Panc1 (cell line): ENCODE data around the gene LSM6.

Experiments used
- SIN3A ChIP-seq: IDR thresholded peaks from 2 replicates; pipeline ENCODE4 v1.6.1; 2012; ENCODE audit warnings: low read depth, mild to moderate bottlenecking, low read length, moderate library complexity, borderline replicate concordance; ENCODE audit not compliant: insufficient read depth
- TF ChIP-seq, protein P1 (sequence below): fragments of 450-650 bp; IDR thresholded peaks from 2 replicates; pipeline ENCODE4 v1.5.1; 2017; ENCODE audit warnings: mild to moderate bottlenecking

GRCh38 chr4:146186596-146186995 lies 11.1 kb downstream of the LSM6 start:
- TF ChIP-seq, protein P1, sequence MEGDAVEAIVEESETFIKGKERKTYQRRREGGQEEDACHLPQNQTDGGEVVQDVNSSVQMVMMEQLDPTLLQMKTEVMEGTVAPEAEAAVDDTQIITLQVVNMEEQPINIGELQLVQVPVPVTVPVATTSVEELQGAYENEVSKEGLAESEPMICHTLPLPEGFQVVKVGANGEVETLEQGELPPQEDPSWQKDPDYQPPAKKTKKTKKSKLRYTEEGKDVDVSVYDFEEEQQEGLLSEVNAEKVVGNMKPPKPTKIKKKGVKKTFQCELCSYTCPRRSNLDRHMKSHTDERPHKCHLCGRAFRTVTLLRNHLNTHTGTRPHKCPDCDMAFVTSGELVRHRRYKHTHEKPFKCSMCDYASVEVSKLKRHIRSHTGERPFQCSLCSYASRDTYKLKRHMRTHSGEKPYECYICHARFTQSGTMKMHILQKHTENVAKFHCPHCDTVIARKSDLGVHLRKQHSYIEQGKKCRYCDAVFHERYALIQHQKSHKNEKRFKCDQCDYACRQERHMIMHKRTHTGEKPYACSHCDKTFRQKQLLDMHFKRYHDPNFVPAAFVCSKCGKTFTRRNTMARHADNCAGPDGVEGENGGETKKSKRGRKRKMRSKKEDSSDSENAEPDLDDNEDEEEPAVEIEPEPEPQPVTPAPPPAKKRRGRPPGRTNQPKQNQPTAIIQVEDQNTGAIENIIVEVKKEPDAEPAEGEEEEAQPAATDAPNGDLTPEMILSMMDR: no peak
- TF ChIP-seq SIN3A: no peak
